Panc1 (cell line): ENCODE measurements around the gene PHC2. TPM values are rescaled to one million over a fixed set of nuclear protein-coding genes. Genes with fewer than 3 reads are reported as not detected.

Experiments
- ATAC-seq: fragments of 200-7000 bp; cut with Tn5 transposase; 2 replicates; pipeline ENCODE4 v1.9.1; 2020; ENCODE audit warnings: mild to moderate bottlenecking, moderate library complexity
- BruUV-seq: library from RNA; stranded (reverse); fragments of 400-500 nt; replicated peaks from 2 replicates; lab custom pipeline; 2021; lab: Mats Ljungman, UMichigan
- CTCF ChIA-PET: fragments of 300-600 bp; sonication (Branson Sonifier 250); formaldehyde crosslinking; loops from one replicate; lab custom pipeline; 2022; ENCODE audit warnings: antibody characterized with exemption; lab: Charles Lee
- POLR2A ChIA-PET: fragments of 300-600 bp; sonication (Branson Sonifier 250); formaldehyde crosslinking; loops from one replicate; lab custom pipeline; 2022; ENCODE audit warnings: antibody characterized with exemption; lab: Charles Lee
- DNase-seq: peaks from one replicate; pipeline ENCODE4 v3.0.0-alpha.2; 2010; ENCODE audit warnings: low read depth, low spot score
- H3K27ac ChIP-seq: 2 replicates; pipeline ENCODE4 v1.5.1; 2011; ENCODE audit warnings: mild to moderate bottlenecking, low read length, inconsistent platforms
- H3K27me3 ChIP-seq: fragments of 200-500 bp; sonication (Bioruptor generic); 2 replicates; pipeline ENCODE4 v1.6.0; 2014; ENCODE audit warnings: low read length, inconsistent platforms; ENCODE audit not compliant: control insufficient read depth, insufficient read depth
- H3K36me3 ChIP-seq: fragments of 200-500 bp; sonication (Bioruptor generic); 2 replicates; pipeline ENCODE4 v1.5.1; 2014; ENCODE audit warnings: inconsistent platforms, mild to moderate bottlenecking, low read length, moderate library complexity; ENCODE audit not compliant: control insufficient read depth, insufficient read depth
- H3K4me1 ChIP-seq: 2 replicates; pipeline ENCODE4 v1.5.1; 2011; ENCODE audit warnings: inconsistent platforms, mild to moderate bottlenecking, low read length, moderate library complexity; ENCODE audit not compliant: control insufficient read depth, insufficient read depth
- H3K4me3 ChIP-seq, 2 experiments: 2 replicates each; pipeline ENCODE4 v1.5.1; 2011 to 2012; ENCODE audit warnings: low read depth in 2 of 2, low read length in 2 of 2, mild to moderate bottlenecking in 2 of 2, inconsistent platforms in 1 of 2, moderate library complexity in 1 of 2
- H3K9me3 ChIP-seq: fragments of 200-500 bp; sonication (Bioruptor generic); 2 replicates; pipeline ENCODE4 v1.5.1; 2014; ENCODE audit warnings: low read depth, mild to moderate bottlenecking, inconsistent platforms, low read length, moderate library complexity; ENCODE audit not compliant: control insufficient read depth, insufficient read depth
- CTCF ChIP-seq: fragments of 450-650 bp; IDR thresholded peaks from 2 replicates; pipeline ENCODE4 v1.5.1; 2017; ENCODE audit warnings: mild to moderate bottlenecking
- POLR2AphosphoS5 ChIP-seq: IDR thresholded peaks from 2 replicates; pipeline ENCODE4 v1.6.1; 2012; ENCODE audit warnings: mild to moderate bottlenecking, low read depth, low read length, moderate library complexity
- REST ChIP-seq, 2 experiments: IDR thresholded peaks; 2 replicates each; pipeline ENCODE4 v1.6.1; 2011 to 2012; ENCODE audit warnings: low read depth in 2 of 2, control low read depth in 1 of 2, low read length in 1 of 2, mild to moderate bottlenecking in 1 of 2, moderate library complexity in 1 of 2; ENCODE audit not compliant: insufficient read depth in 1 of 2
- SIN3A ChIP-seq: IDR thresholded peaks from 2 replicates; pipeline ENCODE4 v1.6.1; 2012; ENCODE audit warnings: low read depth, mild to moderate bottlenecking, low read length, moderate library complexity, borderline replicate concordance; ENCODE audit not compliant: insufficient read depth
- TCF7L2 ChIP-seq: IDR thresholded peaks from 2 replicates; pipeline ENCODE4 v1.6.1; 2011; ENCODE audit warnings: mild to moderate bottlenecking, low read depth, low read length, inconsistent platforms
- in situ Hi-C: cut with HindIII; loops from 2 replicates; pipeline ENCODE4 v1.10.0; 2016; ENCODE audit warnings: low sequenced_read_pairs, low pct_unique_long_range_greater_than_20kb
- intact Hi-C: fragments of 100-400 bp; cut with micrococcal nuclease; formaldehyde crosslinking; loops from one replicate; pipeline ENCODE4 v1.10.0; 2022; ENCODE audit not compliant: unreplicated experiment
- total RNA-seq: library from RNA; stranded (reverse); gene quantifications from one replicate; pipeline ENCODE4 v1.2.1, GENCODE V29; 2021; ENCODE audit not compliant: unreplicated experiment

Gene PHC2
- total RNA-seq, 1 experiment from 2014 or later: 122 TPM

- H3K4me1 ChIP-seq: 0 out of 2 replicates have a peak, but pooled peaks cover 3% of the 10 kb centered on the region
- no peaks in the 10 kb centered on the region for H3K27me3 ChIP-seq
- CTCF ChIA-PET: interaction anchor here (1.2 kb wide), 1 partner anchor 156 kb away, joined by 4 read pairs; no protein-coding TSS in a partner anchor
- no peak for ATAC-seq
- no peak overlapping the region for H3K4me3 ChIP-seq
- TF ChIP-seq POLR2AphosphoS5: no peak
- TF ChIP-seq CTCF: no peak
- TF ChIP-seq TCF7L2: no peak
- no peak for TF ChIP-seq REST (IDR thresholded peaks at IDR 0.05; ENCODE audit: insufficient read depth in 1 of 2, low read depth in 2 of 2, low read length in 1 of 2)
- no peak for TF ChIP-seq SIN3A
- intact Hi-C loops (loop anchor here (5.0 to 10.0 kb wide), 2 partner anchors 85 to 158 kb away; no protein-coding TSS in a partner anchor), in situ Hi-C loops (no loop called here)
- BruUV-seq: TSS peak; percentile 70
- H3K36me3 ChIP-seq: no peaks in the 10 kb centered on the region
- POLR2A ChIA-PET: no interaction called here
- no peaks in the 10 kb centered on the region for H3K9me3 ChIP-seq
- no peak for DNase-seq
- H3K27ac ChIP-seq: no peak overlapping the region
These were observed 131.3 kb downstream of the PHC2 start for GRCh38 chr1:33299461-33300155.

- intact Hi-C loops: loop anchor here (5.0 to 10.0 kb wide), 2 partner anchors 84 to 159 kb away; no protein-coding TSS in a partner anchor
- H3K9me3 ChIP-seq: no peaks in the 10 kb centered on the region
- H3K36me3 ChIP-seq: no peaks in the 10 kb centered on the region
- peak; percentile 39 for DNase-seq
- peak; percentile 93 for TF ChIP-seq CTCF
- no peak for TF ChIP-seq TCF7L2
- in situ Hi-C loops: no loop called here
- no peaks in the 10 kb centered on the region for H3K27me3 ChIP-seq
- peak; percentile 88 for ATAC-seq
- no peak overlapping the region for H3K27ac ChIP-seq
- no peak overlapping the region for H3K4me3 ChIP-seq
- 0 out of 2 replicates have a peak, but pooled peaks cover 3% of the 10 kb centered on the region for H3K4me1 ChIP-seq
- BruUV-seq: no TSS peak
- ChIA-PET CTCF (interaction anchor here (0.5 to 1.2 kb wide), 3 partner anchors 16 to 171 kb away, joined by 3 to 4 read pairs (median 4); no protein-coding TSS in a partner anchor), POLR2A (interaction anchor here (0.6 kb wide), 1 partner anchor 51 kb away, joined by 8 read pairs; no protein-coding TSS in a partner anchor)
These were observed 132.1 kb downstream of the PHC2 start for GRCh38 chr1:33298623-33299277.
